GM23338 (cell line): ENCODE data around the gene BTNL8.

Source experiments
- CREB1 ChIP-seq: fragments of 250-450 bp; sonication (Bioruptor Pico); IDR thresholded peaks from 2 replicates; pipeline ENCODE4 v1.5.0; 2020; ENCODE audit warnings: low read depth, mild to moderate bottlenecking, moderate library complexity
- CTCF ChIP-seq, 2 experiments: fragments of 200-600 bp in 1 of 2; sonication (generic) in 1 of 2; conservative IDR thresholded peaks; 2 replicates each; pipeline versions ENCODE4 v1.5.1 to v1.6.1; 2016 to 2017; ENCODE audit warnings: antibody characterized with exemption in 2 of 2, low read depth in 2 of 2, mild to moderate bottlenecking in 2 of 2, moderate library complexity in 1 of 2
- EZH2 ChIP-seq: fragments of 200-600 bp; sonication (generic); IDR thresholded peaks from one replicate; pipeline ENCODE4 v1.8.0; 2017; ENCODE audit warnings: antibody characterized with exemption, mild to moderate bottlenecking, low read depth; ENCODE audit not compliant: unreplicated experiment
- EZH2phosphoT487 ChIP-seq: fragments of 200-600 bp; sonication (generic); IDR thresholded peaks from one replicate; pipeline ENCODE4 v1.8.1; 2018; ENCODE audit warnings: antibody characterized with exemption; ENCODE audit not compliant: unreplicated experiment
- JUNB ChIP-seq: IDR thresholded peaks from one replicate; pipeline ENCODE4 v1.6.1; 2016; ENCODE audit warnings: antibody characterized with exemption; ENCODE audit not compliant: unreplicated experiment
- POLR2AphosphoS5 ChIP-seq: IDR thresholded peaks from 2 replicates; pipeline ENCODE4 v1.6.1; 2016; ENCODE audit warnings: antibody characterized with exemption, low read depth
- REST ChIP-seq: IDR thresholded peaks from one replicate; pipeline ENCODE4 v1.6.1; 2018; ENCODE audit warnings: antibody characterized with exemption; ENCODE audit not compliant: unreplicated experiment
- ZNF114 ChIP-seq: fragments of 250-450 bp; sonication (Bioruptor Pico); IDR thresholded peaks from 2 replicates; pipeline ENCODE4 v1.5.0; 2020; ENCODE audit warnings: mild to moderate bottlenecking, moderate library complexity

- TF ChIP-seq CTCF (conservative IDR thresholded peaks at IDR 0.05; ENCODE audit: low read depth in 2 of 2) = peak; percentile 32 to 44; a peak in 3 of 4 replicates
- TF ChIP-seq CREB1 (CRISPR knock-in tag) = no peak
- TF ChIP-seq EZH2 = no peak
- TF ChIP-seq REST = no peak
- no peak for TF ChIP-seq EZH2phosphoT487
- no peak for TF ChIP-seq POLR2AphosphoS5
- TF ChIP-seq JUNB = no peak
- TF ChIP-seq ZNF114 (CRISPR knock-in tag) = no peak
These were observed 38.6 kb upstream of the BTNL8 start for GRCh38 chr5:180860273-180860886.
